ENCODE data around the gene TGM5. TPM values are rescaled to one million over a fixed set of nuclear protein-coding genes. Genes with fewer than 3 reads are reported as not detected.
"Not testable (repeated sequence)": the region's sequence is repeated elsewhere in the genome, so short reads cannot be mapped to it uniquely, and the experiment has no call there.

TGM5 gene
- total RNA-seq, 6 experiments from 2014 or later = not detected

DNA sequence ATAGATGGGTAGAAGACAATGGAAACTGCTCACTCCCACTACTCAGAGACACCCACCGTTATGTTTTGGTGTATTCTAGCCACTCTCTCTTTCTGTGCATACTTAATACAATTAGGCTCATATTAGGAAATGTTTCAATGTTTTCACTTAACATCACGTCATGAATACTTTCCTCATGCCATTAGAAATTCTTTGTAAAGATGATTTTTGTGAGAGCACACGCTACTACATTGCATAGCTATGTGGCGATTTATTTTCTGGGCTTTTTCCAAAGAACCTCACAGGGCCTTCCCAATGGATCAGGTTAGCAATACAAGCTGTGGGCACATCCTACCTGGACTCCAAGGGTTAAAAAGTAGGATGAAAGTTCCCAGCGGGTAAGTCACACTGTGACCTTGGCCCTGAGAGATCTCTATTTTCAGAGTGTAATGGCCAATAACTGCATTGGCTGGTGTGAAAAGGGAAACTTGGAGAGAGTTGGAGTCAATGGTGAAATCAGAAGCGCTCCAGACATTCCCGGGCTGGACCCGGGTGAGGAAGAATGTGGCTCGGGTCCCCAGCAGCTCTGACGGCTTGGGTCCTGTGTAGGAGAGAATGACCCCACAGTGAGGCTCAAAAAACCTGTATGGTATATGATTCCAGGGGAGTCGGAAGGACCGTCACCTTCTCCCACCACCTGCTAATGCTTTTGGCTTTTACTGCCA lies 25.8 kb upstream of the TGM5 start:
- intact Hi-C loops (cut with DNase I) = no loop called here
- no peak for ATAC-seq

DNA sequence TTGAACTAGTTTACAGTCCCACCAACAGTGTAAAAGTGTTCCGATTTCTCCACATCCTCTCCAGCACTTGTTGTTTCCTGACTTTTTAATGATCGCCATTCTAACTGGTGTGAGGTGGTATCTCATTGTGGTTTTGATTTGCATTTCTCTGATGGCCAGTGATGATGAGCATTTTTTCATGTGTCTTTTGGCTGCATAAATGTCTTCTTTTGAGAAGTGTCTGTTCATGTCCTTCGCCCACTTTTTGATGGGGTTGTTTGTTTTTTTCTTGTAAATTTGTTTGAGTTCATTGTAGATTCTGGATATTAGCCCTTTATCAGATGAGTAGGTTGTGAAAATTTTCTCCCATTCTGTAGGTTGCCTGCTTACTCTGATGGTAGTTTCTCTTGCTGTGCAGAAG lies 22.9 kb upstream of the TGM5 start:
- H3K36me3 ChIP-seq, H3K27me3 ChIP-seq, ATAC-seq, H3K27ac ChIP-seq, H3K4me1 ChIP-seq, H3K4me3 ChIP-seq, DNase-seq, H3K9me3 ChIP-seq: not testable (repeated sequence)
- intact Hi-C loops (cut with DNase I) = loop anchor here (5.0 to 10.0 kb wide), 2 partner anchors 55 to 62 kb away; no protein-coding TSS in a partner anchor
- 93% methylated on average over 2 of the region's 3 CpGs for WGBS (ENCODE audit: insufficient coverage, low coverage, low lambda C conversion rate, missing lambda C conversion rate)

More for the DNA sequence above, 25.8 kb upstream of the TGM5 start:
- Histone ChIP-seq H3K36me3 (no peaks in the 10 kb centered on the region), H3K27me3 (peaks cover 0 to 7% of the 10 kb centered on the region in 2 donors), H3K9me3 (no peaks in the 10 kb centered on the region), H3K27ac (no peak overlapping the region), H3K4me1 (no peaks in the 10 kb centered on the region), H3K4me3 (no peak overlapping the region)
- 46% methylated on average over 12 of the region's 12 CpGs for WGBS (ENCODE audit: insufficient coverage, low coverage, low lambda C conversion rate, missing lambda C conversion rate)
- DNase-seq = no peak
- TF ChIP-seq, protein P1, sequence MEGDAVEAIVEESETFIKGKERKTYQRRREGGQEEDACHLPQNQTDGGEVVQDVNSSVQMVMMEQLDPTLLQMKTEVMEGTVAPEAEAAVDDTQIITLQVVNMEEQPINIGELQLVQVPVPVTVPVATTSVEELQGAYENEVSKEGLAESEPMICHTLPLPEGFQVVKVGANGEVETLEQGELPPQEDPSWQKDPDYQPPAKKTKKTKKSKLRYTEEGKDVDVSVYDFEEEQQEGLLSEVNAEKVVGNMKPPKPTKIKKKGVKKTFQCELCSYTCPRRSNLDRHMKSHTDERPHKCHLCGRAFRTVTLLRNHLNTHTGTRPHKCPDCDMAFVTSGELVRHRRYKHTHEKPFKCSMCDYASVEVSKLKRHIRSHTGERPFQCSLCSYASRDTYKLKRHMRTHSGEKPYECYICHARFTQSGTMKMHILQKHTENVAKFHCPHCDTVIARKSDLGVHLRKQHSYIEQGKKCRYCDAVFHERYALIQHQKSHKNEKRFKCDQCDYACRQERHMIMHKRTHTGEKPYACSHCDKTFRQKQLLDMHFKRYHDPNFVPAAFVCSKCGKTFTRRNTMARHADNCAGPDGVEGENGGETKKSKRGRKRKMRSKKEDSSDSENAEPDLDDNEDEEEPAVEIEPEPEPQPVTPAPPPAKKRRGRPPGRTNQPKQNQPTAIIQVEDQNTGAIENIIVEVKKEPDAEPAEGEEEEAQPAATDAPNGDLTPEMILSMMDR (IDR thresholded peaks at IDR 0.05) = no peak
- no peak for TF ChIP-seq POLR2A (IDR thresholded peaks at IDR 0.05)

- Histone ChIP-seq H3K36me3 (no peaks in the 10 kb centered on the region), H3K27ac (no peak overlapping the region), H3K4me1 (no peaks in the 10 kb centered on the region), H3K9me3 (no peaks in the 10 kb centered on the region), H3K27me3 (no peaks in the 10 kb centered on the region), H3K4me3 (no peak overlapping the region)
- ATAC-seq = no peak
- WGBS (ENCODE audit: insufficient coverage, low coverage, low lambda C conversion rate, missing lambda C conversion rate) = 36% methylated on average over 9 of the region's 15 CpGs
- DNase-seq = no peak
- intact Hi-C loops (cut with DNase I) = loop anchor here (5.0 to 10.0 kb wide), 2 partner anchors 52 to 60 kb away; no protein-coding TSS in a partner anchor
- TF ChIP-seq POLR2A (IDR thresholded peaks at IDR 0.05) = no peak
- TF ChIP-seq, protein P1 (IDR thresholded peaks at IDR 0.05) = no peak
These were observed 20.5 kb upstream of the TGM5 start for GRCh38 chr15:43287254-43287653.

- no peak for TF ChIP-seq POLR2A (IDR thresholded peaks at IDR 0.05)
- TF ChIP-seq, protein P1 (IDR thresholded peaks at IDR 0.05) = no peak
- no peaks in the 10 kb centered on the region for H3K27me3 ChIP-seq
- 8% methylated on average over 2 of the region's 7 CpGs for WGBS (ENCODE audit: insufficient coverage, low coverage, low lambda C conversion rate, missing lambda C conversion rate)
- H3K4me3 ChIP-seq = no peak overlapping the region
- DNase-seq (no peak), ATAC-seq (peak in 3 of 4 donors; percentile 10 to 35 (median 12))
- H3K27ac ChIP-seq = no peak overlapping the region
- intact Hi-C loops (cut with DNase I) = loop anchor here (5.0 to 10.0 kb wide), 2 partner anchors 51 to 59 kb away; no protein-coding TSS in a partner anchor
- no peaks in the 10 kb centered on the region for H3K9me3 ChIP-seq
- H3K36me3 ChIP-seq = no peaks in the 10 kb centered on the region
- no peaks in the 10 kb centered on the region for H3K4me1 ChIP-seq
These were observed 19.3 kb upstream of the TGM5 start for GRCh38 chr15:43286074-43286473.

DNA sequence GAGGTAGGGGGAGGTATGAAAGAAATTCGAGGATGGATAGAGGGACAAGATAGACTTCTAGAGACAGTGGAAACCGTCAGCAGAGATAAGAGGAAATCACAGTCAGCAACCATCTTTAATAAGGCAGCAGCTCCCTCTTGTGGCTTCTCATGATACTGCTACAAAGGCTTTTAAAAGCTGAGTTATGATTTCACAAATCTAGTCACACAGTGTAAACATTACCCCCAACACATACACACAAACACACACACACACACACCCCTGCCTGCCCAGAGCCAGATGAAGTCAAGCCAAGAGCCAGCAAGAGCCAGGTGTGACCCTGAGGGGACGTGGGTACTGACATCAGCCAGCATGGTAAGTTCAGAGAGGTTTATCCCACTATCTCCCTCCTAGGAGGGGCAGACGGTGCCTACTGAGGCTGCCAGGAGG lies 18.9 kb upstream of the TGM5 start:
- Histone ChIP-seq H3K36me3 (no peaks in the 10 kb centered on the region), H3K4me3 (no peak overlapping the region), H3K27me3 (no peaks in the 10 kb centered on the region), H3K4me1 (no peaks in the 10 kb centered on the region), H3K9me3 (no peaks in the 10 kb centered on the region), H3K27ac (no peak overlapping the region)
- TF ChIP-seq POLR2A (IDR thresholded peaks at IDR 0.05) = no peak
- TF ChIP-seq, protein P1 (IDR thresholded peaks at IDR 0.05) = peak; percentile 72 to 93 (median 76)
- intact Hi-C loops (cut with DNase I) = loop anchor here (5.0 to 10.0 kb wide), 2 partner anchors 51 to 58 kb away; no protein-coding TSS in a partner anchor
- ATAC-seq = peak; percentile 83 to 96 (median 90)
- DNase-seq = no peak
- WGBS (ENCODE audit: insufficient coverage, low coverage, low lambda C conversion rate, missing lambda C conversion rate) = 3% methylated on average over 4 of the region's 4 CpGs

Data from right lobe of liver (tissue), 6 donors.